ENCODE measurements around the gene ARID1B.

ARID1B gene

GRCh38 chr6:156776840-156777576, at the start of gene ARID1B:
Gene ARID1B (plus strand): TSS chr6:156777378. CDS start chr6:156777681, 303 bp downstream.
- peak; percentile 62 for DNase-seq

- DNase-seq: no peak
Observed at GRCh38 chr6:156727715-156728385, 49.3 kb upstream of the ARID1B start.

GRCh38 chr6:156729248-156729647, 47.9 kb upstream of the ARID1B start:
- no peak for DNase-seq

- peak; percentile 7 for DNase-seq
Observed at GRCh38 chr6:156731396-156731795, 45.8 kb upstream of the ARID1B start.

- DNase-seq: no peak
Observed at GRCh38 chr6:156735751-156736150, 41.4 kb upstream of the ARID1B start.

GRCh38 chr6:156740604-156741003, 36.6 kb upstream of the ARID1B start:
- DNase-seq: no peak

- DNase-seq: no peak
Observed at GRCh38 chr6:156741287-156742073, 35.7 kb upstream of the ARID1B start.

- DNase-seq: no peak
Observed at GRCh38 chr6:156747715-156748114, 29.5 kb upstream of the ARID1B start.

- DNase-seq: no peak
Observed at GRCh38 chr6:156748504-156748903, 28.7 kb upstream of the ARID1B start.

- DNase-seq: no peak
Observed at GRCh38 chr6:156752666-156753301, 24.4 kb upstream of the ARID1B start.

GRCh38 chr6:156756630-156757610, 20.3 kb upstream of the ARID1B start:
- no peak for DNase-seq

- DNase-seq: no peak
Observed at GRCh38 chr6:156757849-156758248, 19.3 kb upstream of the ARID1B start.

- DNase-seq: no peak
Observed at GRCh38 chr6:156760377-156760776, 16.8 kb upstream of the ARID1B start.

GRCh38 chr6:156762547-156762946, 14.6 kb upstream of the ARID1B start:
- no peak for DNase-seq

GRCh38 chr6:156765117-156765516, 12.1 kb upstream of the ARID1B start:
- DNase-seq: no peak

GRCh38 chr6:156767603-156768467, 9.3 kb upstream of the ARID1B start:
- no peak for DNase-seq

- no peak for DNase-seq
Observed at GRCh38 chr6:156771047-156771446, 6.1 kb upstream of the ARID1B start.

GRCh38 chr6:156771761-156772160, 5.4 kb upstream of the ARID1B start:
- no peak for DNase-seq

GRCh38 chr6:156773476-156773875, 3.7 kb upstream of the ARID1B start:
- no peak for DNase-seq

GRCh38 chr6:156773935-156774852, 3.0 kb upstream of the ARID1B start:
- DNase-seq: no peak
